Body of pancreas (tissue), 4 donors: ENCODE measurements around the gene SLC51B.

ENCODE experiments used
- CTCF ChIP-seq, 7 experiments: fragments of 450-650 bp in 4 of 7; fragments of 200-600 bp in 3 of 7; sonication (generic) in 3 of 7; IDR thresholded peaks; one replicate each; pipeline ENCODE4 v1.5.1; 2016 to 2019; ENCODE audit warnings: antibody characterized with exemption in 7 of 7
- POLR2A ChIP-seq, 3 donors: fragments of 450-650 bp; IDR thresholded peaks; one replicate each; pipeline ENCODE4 v1.6.1; 2016; ENCODE audit warnings: antibody characterized with exemption in 3 of 3, mild to moderate bottlenecking in 2 of 3

- TF ChIP-seq CTCF (IDR thresholded peaks at IDR 0.05) (no peak), POLR2A (IDR thresholded peaks at IDR 0.05) (no peak)
Measured at GRCh38 chr15:65082303-65082953, 37.2 kb downstream of the SLC51B start.
